DND-41 (cell line): Measurements from ENCODE around the gene GALNT1.

Experiments used
- ATAC-seq: fragments of 200-7000 bp; cut with Tn5 transposase; 3 replicates; pipeline ENCODE4 v1.9.1; 2021; ENCODE audit warnings: low read depth; ENCODE audit not compliant: insufficient read depth
- DNase-seq: peaks from one replicate; pipeline ENCODE4 v3.0.0-alpha.2; 2020
- H2AFZ ChIP-seq: 2 replicates; pipeline ENCODE4 v1.6.0; 2012; ENCODE audit warnings: low read depth, low read length
- H3K27ac ChIP-seq: 2 replicates; pipeline ENCODE4 v1.5.1; 2012; ENCODE audit warnings: low read length, inconsistent platforms
- H3K27me3 ChIP-seq: fragments of 200-600 bp; sonication (generic); 2 replicates; pipeline ENCODE4 v1.6.0; 2012; ENCODE audit warnings: low read length, mild to moderate bottlenecking, inconsistent platforms; ENCODE audit not compliant: insufficient read depth, poor library complexity
- H3K36me3 ChIP-seq: 2 replicates; pipeline ENCODE4 v1.5.1; 2012; ENCODE audit warnings: low read length, inconsistent platforms; ENCODE audit not compliant: insufficient read depth
- H3K4me1 ChIP-seq: 2 replicates; pipeline ENCODE4 v1.5.1; 2012; ENCODE audit warnings: mild to moderate bottlenecking, low read length; ENCODE audit not compliant: insufficient read depth
- H3K4me2 ChIP-seq: 2 replicates; pipeline ENCODE4 v1.6.0; 2012; ENCODE audit warnings: mild to moderate bottlenecking, moderate library complexity, low read length, inconsistent platforms; ENCODE audit not compliant: insufficient read depth
- H3K4me3 ChIP-seq, 2 experiments: fragments of 200-600 bp in 1 of 2; shearing (Covaris generic) in 1 of 2; 2 replicates each; pipeline ENCODE4 v1.5.1; 2012 to 2016; ENCODE audit warnings: inconsistent platforms in 2 of 2, low read length in 2 of 2, mild to moderate bottlenecking in 2 of 2, low read depth in 1 of 2, moderate library complexity in 1 of 2
- H3K79me2 ChIP-seq: 2 replicates; pipeline ENCODE4 v1.6.0; 2012; ENCODE audit warnings: low read length, inconsistent platforms; ENCODE audit not compliant: insufficient read depth
- H3K9ac ChIP-seq: 2 replicates; pipeline ENCODE4 v1.6.0; 2012; ENCODE audit warnings: low read depth, mild to moderate bottlenecking, inconsistent platforms, low read length, moderate library complexity
- H3K9me3 ChIP-seq: 2 replicates; pipeline ENCODE4 v1.5.1; 2012; ENCODE audit warnings: low read length, moderate library complexity, mild to moderate bottlenecking, inconsistent platforms; ENCODE audit not compliant: insufficient read depth, severe bottlenecking
- H4K20me1 ChIP-seq: 2 replicates; pipeline ENCODE4 v1.6.0; 2012; ENCODE audit warnings: low read length; ENCODE audit not compliant: insufficient read depth
- CTCF ChIP-seq: IDR thresholded peaks from 2 replicates; pipeline ENCODE4 v1.5.1; 2012; ENCODE audit warnings: borderline replicate concordance, low read length, moderate library complexity, mild to moderate bottlenecking; ENCODE audit not compliant: poor library complexity, severe bottlenecking; ENCODE audit errors: extremely low read depth
- EZH2 ChIP-seq: IDR thresholded peaks from 3 replicates; pipeline ENCODE4 v1.6.1; 2012; ENCODE audit warnings: borderline replicate concordance, low read depth, mild to moderate bottlenecking, moderate library complexity, low read length, inconsistent platforms; ENCODE audit not compliant: severe bottlenecking

The GALNT1 gene

GRCh38 chr18:35661483-35662146 is 80.1 kb downstream of the GALNT1 start:
- no peaks in the 10 kb centered on the region for H3K79me2 ChIP-seq
- H3K36me3 ChIP-seq = peaks cover 12% of the 10 kb centered on the region
- H3K27ac ChIP-seq = no peak overlapping the region
- H2AFZ ChIP-seq = no peak overlapping the region
- TF ChIP-seq CTCF = peak; percentile 30
- TF ChIP-seq EZH2 = no peak
- H3K4me1 ChIP-seq = no peaks in the 10 kb centered on the region
- no peaks in the 10 kb centered on the region for H4K20me1 ChIP-seq
- H3K27me3 ChIP-seq = no peaks in the 10 kb centered on the region
- ATAC-seq (no peak), DNase-seq (no peak)
- no peak overlapping the region for H3K9ac ChIP-seq
- H3K4me2 ChIP-seq = no peak overlapping the region
- no peak overlapping the region for H3K4me3 ChIP-seq
- no peaks in the 10 kb centered on the region for H3K9me3 ChIP-seq

GRCh38 chr18:35662293-35663062 is 80.9 kb downstream of the GALNT1 start:
- TF ChIP-seq CTCF (no peak), EZH2 (no peak)
- no peak for ATAC-seq

DNA sequence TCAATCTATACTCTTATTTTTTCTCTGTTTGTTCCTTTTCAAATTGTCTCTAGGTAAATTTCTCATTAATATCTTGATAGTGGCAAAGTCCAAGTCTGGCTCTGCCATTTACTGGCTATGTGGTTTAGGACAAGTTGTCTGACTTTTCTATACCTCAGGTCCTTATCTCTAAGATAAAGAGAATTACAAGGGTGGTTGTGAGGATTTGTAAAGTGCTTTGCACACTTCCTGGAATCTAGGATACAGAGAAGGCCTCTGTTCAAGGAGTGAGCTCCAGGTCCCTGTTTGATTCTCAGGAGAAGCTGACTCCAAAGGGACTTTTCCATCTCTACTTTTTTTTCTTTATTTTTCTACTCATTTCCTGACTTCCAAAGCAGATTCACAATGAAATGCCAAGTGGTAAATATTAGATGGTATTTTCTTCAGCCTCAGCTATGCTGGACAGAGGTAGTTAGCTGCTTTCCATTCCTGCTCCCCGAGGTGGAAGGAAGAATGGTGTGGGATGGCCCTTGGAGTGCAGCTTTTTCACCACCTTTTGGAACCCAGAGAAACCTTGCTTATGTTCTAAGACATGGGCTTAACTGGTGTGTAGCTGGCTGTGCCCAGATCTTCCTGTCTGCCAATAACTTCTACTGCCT is 90.5 kb downstream of the GALNT1 start:
- no peak overlapping the region for H2AFZ ChIP-seq
- no peak for TF ChIP-seq CTCF
- no peak for TF ChIP-seq EZH2
- no peak for ATAC-seq
- peaks cover 12% of the 10 kb centered on the region; the same call in 1 of the 2 replicates for H3K36me3 ChIP-seq
- no peaks in the 10 kb centered on the region for H3K9me3 ChIP-seq
- H3K9ac ChIP-seq = no peak overlapping the region
- no peak overlapping the region for H3K4me3 ChIP-seq
- H4K20me1 ChIP-seq = no peaks in the 10 kb centered on the region
- H3K4me1 ChIP-seq = no peaks in the 10 kb centered on the region
- H3K4me2 ChIP-seq = no peak overlapping the region
- H3K79me2 ChIP-seq = no peaks in the 10 kb centered on the region
- no peak for DNase-seq
- no peak overlapping the region for H3K27ac ChIP-seq
- no peaks in the 10 kb centered on the region for H3K27me3 ChIP-seq

More at GRCh38 chr18:35662293-35663062, 80.9 kb downstream of the GALNT1 start:
- Histone ChIP-seq H3K27me3 (no peaks in the 10 kb centered on the region), H2AFZ (no peak overlapping the region), H3K9me3 (no peaks in the 10 kb centered on the region), H4K20me1 (no peaks in the 10 kb centered on the region), H3K4me1 (no peaks in the 10 kb centered on the region), H3K9ac (no peak overlapping the region), H3K79me2 (no peaks in the 10 kb centered on the region), H3K4me2 (no peak overlapping the region), H3K4me3 (no peak overlapping the region), H3K36me3 (peaks cover 15% of the 10 kb centered on the region), H3K27ac (no peak overlapping the region)
- DNase-seq = no peak
